Cardiac fibroblast (primary cell): ENCODE data around the gene COL5A1.

ENCODE experiments used
- DNase-seq, 2 donors: peaks; one replicate each; pipeline versions ENCODE4 v3.0.0 to v3.0.0-alpha.2; 2010; ENCODE audit warnings: low read depth in 2 of 2
- H3K4me3 ChIP-seq, 2 donors: replicated peaks in 1 of 2; 1 replicate in 1 of 2; 2 replicates in 1 of 2; pipeline ENCODE4 v1.5.1; 2011; ENCODE audit warnings: low read depth in 2 of 2, low read length in 2 of 2, mild to moderate bottlenecking in 2 of 2, moderate library complexity in 1 of 2
- TF ChIP-seq, protein P1 (sequence below): IDR thresholded peaks from one replicate; pipeline ENCODE4 v1.5.1; 2011; ENCODE audit warnings: low read depth, mild to moderate bottlenecking, low read length, inconsistent platforms

COL5A1 gene

DNA sequence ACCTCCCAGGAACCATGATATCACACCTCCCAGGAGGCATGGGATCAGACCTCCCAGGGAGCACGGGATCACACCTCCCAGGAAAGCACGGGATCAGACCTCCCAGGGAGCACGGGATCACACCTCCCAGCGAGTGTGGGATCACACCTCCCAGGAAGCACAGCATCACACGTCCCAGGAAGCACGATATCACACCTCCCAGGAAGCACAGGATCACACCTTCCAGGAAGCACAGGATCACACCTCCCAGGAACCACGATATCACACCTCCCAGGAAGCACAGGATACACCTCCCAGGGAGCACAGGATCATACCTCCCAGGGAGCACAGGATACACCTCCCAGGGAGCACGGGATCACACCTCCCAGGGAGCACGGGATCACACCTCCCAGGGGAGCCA is 209.0 kb downstream of the COL5A1 start:
- TF ChIP-seq, protein P1, sequence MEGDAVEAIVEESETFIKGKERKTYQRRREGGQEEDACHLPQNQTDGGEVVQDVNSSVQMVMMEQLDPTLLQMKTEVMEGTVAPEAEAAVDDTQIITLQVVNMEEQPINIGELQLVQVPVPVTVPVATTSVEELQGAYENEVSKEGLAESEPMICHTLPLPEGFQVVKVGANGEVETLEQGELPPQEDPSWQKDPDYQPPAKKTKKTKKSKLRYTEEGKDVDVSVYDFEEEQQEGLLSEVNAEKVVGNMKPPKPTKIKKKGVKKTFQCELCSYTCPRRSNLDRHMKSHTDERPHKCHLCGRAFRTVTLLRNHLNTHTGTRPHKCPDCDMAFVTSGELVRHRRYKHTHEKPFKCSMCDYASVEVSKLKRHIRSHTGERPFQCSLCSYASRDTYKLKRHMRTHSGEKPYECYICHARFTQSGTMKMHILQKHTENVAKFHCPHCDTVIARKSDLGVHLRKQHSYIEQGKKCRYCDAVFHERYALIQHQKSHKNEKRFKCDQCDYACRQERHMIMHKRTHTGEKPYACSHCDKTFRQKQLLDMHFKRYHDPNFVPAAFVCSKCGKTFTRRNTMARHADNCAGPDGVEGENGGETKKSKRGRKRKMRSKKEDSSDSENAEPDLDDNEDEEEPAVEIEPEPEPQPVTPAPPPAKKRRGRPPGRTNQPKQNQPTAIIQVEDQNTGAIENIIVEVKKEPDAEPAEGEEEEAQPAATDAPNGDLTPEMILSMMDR: no peak
- DNase-seq: no peak
- H3K4me3 ChIP-seq: no peak overlapping the region

DNA sequence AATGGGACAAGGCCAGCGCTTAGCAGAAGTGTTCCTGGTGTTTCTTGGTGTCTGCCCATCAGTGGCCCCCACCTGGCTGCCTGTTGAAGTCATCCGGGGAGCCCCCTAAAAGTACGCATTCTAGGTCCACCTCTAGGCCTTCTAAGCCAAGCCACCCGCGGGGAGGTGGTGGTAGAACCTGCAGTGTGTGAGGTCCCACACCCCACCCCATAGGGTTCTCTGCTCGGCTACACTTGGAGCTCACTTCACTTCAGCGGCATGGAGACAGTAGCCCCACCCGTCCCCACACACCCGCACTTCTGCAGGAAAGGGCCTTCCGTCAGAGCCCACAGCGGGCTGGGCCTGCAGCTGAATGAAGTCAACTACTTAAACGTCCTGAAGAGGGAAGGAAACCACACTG is 209.4 kb downstream of the COL5A1 start:
- no peak overlapping the region for H3K4me3 ChIP-seq
- no peak for DNase-seq
- TF ChIP-seq, protein P1: no peak

DNA sequence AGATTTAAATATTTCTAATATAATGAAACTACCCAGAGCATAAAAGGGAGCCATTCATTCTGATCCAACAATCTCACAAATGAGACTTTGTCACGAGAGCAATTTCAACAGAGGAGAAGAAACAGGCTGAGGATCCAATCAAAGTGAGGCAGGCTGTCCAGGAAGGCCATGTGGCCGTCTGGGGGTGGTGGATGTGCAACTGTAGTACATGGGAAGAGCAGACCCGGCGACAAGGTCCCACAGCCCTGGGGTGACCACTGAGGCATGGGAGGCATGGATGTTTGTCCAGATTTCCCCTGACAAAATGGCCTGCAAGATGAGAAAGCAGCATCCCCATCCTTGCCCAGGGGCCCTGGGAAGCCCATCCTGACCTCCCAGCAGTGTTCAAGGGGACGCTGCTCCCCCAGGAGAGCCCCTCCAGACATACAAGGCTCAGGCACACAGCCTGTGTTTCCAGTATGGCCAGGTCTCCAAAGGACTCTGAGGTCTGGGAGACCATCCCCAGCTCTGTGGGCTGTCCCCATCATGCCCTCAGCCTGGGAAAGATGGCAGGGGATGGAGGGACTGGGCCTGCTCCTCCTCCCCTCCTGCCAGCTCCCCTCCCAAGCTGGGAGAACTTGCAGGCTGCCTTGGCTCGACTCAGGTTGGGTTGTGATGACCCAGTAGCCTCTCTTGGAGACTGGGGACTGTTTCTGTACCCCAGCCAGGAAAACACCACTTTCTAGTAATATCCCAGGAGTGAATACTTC is 211.5 kb downstream of the COL5A1 start:
- H3K4me3 ChIP-seq: no peak overlapping the region
- TF ChIP-seq, protein P1: no peak
- no peak for DNase-seq

DNA sequence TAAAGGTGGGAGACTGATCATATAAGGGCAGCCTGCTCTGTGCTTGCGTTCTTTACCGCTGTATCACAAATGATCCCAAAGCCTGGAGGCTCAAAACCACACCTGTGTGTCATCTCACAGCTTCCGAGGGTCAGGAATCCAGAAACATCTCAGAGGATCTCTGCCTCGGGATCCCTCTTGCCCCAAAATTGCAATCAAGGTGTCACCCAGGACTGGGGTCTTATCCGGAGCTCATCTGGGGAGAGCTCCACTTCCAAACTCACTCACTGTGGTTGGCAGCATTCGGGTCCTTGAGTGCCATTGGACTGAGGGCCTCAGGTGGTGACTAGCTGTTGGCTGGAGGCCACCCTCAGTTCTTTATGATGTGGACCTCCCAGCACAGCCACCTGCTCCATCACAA is 212.3 kb downstream of the COL5A1 start:
- no peak overlapping the region for H3K4me3 ChIP-seq
- DNase-seq: no peak
- TF ChIP-seq, protein P1: no peak

DNA sequence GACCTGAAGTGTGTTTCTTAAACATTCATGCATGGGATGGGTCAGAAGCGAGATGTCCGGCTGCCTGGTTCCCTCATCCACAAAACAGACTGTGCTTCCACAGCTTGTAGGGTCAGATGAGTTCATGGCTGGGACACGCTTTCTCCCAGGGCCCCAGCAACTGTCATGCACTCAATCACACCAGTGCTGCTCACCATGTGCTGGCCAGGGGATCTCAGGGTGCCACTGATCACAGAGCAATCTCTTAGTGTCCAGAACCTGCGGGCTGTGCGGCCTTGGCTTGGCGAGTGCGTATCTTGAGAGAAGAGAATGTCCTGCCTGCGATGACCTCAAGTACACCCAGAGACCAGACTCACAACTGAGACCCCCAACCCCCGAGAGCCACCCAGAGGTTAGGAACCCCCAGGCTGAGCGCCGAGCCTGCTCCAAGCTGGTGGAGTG is 213.0 kb downstream of the COL5A1 start:
- TF ChIP-seq, protein P1: no peak
- DNase-seq: no peak
- no peak overlapping the region for H3K4me3 ChIP-seq

DNA sequence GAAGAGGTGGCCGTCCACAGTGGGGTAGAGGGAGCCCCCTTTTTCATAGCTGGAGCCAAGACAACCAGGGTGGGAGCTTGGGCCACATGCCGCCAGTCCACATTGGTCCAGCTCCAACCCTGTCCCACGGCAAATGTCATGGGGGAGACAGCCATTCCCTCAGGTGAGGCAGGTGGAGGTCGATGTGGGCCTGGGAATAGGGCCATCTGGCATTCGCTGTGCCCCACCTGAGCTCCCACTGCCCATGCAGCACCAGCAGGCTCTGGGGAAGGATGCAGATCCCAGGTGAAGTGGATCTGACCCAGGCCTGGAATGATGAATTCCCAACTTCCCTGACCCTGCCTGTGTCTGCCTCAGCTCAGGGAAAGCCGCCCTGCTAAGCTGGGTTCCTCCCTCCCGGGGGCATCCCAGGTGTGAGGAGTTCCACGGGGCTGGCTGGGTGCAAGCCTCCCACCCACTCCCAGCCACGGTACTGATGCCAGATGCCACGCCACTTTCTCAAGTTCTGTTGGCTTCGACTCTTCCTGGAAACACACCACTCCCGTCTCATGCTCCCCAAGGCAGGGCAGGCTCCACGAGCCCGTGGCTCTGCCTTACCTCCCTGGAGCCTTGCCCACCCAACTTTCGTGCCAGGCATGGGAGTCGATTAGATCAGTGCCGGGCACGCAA is 213.8 kb downstream of the COL5A1 start:
- TF ChIP-seq, protein P1: no peak
- DNase-seq: no peak
- no peak overlapping the region for H3K4me3 ChIP-seq
